Stimulated activated CD4-positive, alpha-beta T cell treated with anti-CD3 and anti-CD28 coated beads, Interleukin-12 subunit alpha, Interleukin-12 subunit beta, amount 100 ng/mL, for 48 hours (primary cell): ENCODE data around the gene YTHDF1.
A peak's percentile ranks its signal among the peaks of the same experiment; 100 is the strongest.
"Not testable (repeated sequence)": the region's sequence is repeated elsewhere in the genome, so short reads cannot be mapped to it uniquely, and the experiment has no call there.

ENCODE experiments used
- DNase-seq, 3 donors: peaks; one replicate each; pipeline ENCODE4 v3.0.0-alpha.2; 2020; ENCODE audit warnings: low read depth in 2 of 3, low spot score in 1 of 3

The YTHDF1 gene

DNA sequence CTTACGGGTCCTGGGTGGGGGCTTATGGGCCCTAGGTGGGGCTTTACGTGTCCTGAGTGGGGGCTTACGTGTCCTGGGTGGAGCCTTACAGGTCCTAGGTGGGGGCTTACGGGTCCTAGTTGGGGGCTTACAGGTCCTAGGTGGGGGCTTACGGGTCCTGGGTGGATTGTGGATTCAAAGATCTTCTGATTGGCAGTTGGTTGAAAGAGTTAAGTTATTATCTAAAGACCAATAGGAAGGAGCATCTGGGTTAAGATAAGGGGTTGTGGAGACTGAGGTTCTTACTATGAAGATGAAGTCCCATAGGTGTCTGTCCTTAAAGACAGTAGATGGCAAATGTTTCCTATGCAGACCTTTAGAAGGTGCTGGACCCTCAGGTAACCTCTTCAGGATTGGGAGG, 11.3 kb upstream of the YTHDF1 start:
- DNase-seq, result no peak

DNA sequence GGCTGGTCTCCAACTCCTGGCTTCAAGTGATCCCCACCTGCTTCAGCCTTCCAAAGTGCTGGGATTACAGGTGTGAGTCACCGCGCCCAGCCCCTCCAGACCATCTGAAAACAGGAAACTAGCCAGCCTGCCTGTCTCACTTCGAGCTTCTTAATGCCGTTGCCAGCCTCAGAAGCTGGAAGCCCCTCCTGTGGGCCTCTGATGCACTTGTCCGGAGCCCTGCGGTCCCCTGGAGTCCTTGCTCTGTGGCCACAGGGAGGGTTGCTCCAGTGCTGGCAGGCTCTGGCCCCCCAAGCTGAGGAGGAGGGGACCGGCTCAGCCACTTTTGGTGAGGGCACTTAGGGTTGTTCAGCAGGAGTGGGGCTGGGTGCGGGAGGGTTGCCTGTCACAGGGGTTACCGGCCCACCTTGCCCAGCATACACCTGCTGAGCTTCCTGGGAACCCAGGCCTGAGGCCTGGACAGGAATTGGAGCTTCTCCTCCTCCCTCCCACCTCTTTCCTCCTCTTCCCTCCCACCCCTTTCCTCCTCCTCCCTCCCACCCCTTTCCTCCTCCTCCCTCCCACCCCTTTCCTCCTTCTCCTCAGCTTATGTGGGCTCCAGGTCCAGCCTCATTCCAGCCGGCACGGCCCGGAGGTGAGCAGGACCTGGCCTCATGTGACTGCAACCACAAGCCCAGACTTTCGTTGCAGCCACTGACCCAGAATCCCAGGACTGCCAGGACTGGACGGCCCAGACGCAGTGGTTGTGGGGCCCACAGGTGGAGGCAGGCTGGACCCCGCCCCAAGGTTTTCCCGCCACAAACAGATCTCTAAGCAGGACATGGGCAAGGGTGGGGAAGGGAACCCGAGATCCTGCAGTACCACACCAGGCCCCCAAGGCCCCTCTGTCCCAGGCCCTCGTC, 10.4 kb upstream of the YTHDF1 start:
- no peak for DNase-seq

DNA sequence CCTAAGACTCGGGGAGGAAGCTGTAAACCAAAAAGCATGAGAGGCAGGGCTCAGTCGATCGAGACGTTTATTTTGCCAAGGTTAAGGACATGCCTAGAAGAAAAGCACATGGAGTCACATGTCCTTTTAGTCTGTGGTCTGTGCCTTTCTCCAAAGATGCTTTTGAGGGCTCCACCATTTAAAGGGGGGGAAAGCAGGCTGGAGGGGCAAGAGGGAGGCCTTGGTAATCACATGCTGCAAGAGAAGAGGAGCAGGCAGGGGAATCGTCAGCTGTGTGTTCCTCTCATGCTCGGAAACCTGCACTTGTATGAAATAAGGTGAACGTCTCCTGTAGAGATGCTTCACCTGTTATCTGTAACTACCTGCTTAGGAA, 9.1 kb upstream of the YTHDF1 start:
- no peak for DNase-seq

DNA sequence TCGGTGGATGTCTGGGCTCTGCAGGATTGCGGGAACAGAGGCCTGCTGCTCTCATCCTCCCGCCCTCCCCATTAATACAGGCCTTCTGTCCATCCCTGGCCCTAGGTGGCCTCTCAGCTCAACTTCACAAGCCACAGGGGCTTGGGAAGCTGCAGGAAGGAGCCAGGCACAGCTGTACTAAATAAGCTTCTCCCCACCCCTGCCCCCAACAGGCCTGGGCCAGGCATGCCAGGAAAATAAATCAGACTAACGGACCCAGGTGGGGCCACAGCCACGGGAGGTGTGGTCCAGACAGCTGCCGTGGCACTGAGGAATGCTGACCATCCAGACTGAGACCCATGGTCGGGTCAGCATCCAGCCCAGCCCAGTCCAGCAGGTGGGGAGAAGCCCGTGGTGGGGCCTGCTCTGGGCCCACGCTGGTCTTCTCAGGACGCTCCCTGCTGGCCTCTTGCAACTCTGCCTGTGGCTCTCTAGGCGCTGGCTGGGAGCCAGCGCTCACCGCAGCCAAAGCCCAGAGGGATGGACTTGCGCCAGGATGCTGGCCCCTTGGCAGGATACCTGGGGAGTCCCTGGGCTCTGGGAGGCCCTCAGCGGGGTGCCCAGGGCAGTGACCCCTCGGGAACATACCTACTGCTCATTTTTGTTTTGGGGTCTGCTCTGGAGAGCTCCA, 8.6 kb upstream of the YTHDF1 start:
- no peak for DNase-seq

DNA sequence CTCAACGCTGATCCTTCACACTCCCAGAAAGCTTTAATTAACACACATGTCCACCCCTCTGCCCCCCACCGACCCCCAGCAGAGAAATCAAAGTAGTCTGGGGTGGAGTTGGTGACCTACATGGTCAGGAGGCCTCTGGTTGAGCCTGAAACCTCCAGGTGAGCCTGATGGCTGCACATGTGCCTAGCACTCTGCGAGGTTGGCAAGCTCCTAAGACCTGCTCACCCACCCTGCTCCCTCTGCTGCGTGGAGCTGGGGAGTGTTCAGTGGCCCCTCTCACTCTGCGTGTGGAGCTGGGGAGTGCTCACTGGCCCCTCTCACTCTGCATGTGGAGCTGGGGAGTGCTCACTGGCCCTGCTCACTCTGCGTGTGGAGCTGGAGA, 7.9 kb upstream of the YTHDF1 start:
- no peak for DNase-seq

DNA sequence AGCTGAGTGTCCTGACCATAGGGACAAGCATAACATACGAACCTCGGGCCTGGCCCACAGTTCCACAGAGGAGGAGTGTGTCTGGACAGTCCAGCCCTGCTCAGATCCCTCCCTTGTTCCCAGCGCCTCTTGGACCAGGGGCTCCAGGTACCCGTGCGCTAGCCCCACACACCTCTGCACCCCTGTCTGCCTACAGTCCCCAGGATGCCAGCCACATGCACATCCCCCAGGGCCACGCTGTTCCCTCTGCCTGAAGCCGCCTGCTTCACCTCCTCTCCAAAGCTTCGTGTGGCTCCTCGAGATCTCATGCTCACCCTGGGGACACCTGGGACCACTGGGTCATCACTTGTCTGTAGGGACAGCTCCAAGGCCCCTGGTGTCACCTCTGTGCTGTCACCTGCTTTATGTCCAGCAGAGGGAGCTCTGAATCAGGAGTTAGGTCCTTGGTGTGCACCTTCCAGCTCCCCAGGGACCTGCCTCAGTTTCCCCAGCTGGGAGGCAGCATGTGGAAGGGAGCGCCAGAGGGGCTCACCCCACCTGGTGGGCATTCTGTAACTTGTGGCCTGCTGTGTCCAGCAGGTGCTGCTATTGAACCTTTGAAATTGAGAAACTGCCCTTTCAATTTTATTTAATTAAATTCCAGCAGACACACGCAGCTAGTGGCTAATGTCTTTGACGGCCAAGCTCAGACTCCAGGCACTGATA, 7.3 kb upstream of the YTHDF1 start:
- DNase-seq, result peak in 1 of 3 donors; percentile 40

DNA sequence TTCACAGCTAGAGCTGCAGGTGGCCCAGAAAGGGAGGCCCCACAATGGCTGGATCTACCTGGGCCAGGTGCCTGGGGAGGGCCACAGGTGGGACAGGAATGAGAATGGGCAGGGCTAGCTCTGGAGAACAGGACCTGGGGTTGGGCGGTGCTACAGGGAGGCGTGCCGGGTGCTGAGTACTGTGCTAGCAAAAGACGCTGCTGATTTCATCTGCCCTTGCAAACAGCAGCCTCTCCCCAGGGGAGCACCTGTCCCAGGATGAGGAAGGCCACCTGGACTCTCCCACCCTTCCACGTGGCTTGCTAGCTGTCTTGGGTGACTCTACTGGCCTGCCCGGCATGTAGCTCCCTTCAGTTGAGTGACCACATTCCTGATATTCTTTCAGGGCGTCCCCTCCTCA, 6.6 kb upstream of the YTHDF1 start:
- DNase-seq, result no peak

DNA sequence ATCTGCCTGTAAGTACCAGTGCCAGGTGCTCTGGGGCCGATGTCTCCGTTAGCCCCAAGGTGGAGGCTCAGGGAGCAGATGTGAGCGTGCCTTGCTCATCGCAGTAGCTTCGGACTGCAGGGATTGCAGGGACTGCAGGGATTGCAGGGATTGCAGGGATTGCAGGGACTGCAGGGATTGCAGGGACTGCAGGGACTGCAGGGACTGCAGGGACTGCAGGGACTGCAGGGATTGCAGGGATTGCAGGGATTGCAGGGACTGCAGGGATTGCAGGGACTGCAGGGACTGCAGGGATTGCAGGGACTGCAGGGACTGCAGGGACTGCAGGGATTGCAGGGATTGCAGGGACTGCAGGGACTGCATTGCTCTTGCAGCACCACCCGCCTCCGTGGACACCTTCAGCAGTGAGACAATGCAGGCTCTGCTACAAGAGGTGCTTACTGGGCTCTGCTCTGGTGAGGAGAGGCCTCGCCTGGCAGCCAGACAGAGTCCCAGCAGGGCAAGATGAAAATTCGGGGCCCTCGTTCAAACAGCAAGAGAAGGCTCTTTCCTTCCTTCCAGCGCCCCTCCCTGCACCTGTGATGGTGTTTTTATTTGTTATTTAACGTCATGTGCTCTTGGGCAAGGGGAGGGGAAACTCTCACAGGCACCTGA, 5.6 kb upstream of the YTHDF1 start:
- DNase-seq, result not testable (repeated sequence)

DNA sequence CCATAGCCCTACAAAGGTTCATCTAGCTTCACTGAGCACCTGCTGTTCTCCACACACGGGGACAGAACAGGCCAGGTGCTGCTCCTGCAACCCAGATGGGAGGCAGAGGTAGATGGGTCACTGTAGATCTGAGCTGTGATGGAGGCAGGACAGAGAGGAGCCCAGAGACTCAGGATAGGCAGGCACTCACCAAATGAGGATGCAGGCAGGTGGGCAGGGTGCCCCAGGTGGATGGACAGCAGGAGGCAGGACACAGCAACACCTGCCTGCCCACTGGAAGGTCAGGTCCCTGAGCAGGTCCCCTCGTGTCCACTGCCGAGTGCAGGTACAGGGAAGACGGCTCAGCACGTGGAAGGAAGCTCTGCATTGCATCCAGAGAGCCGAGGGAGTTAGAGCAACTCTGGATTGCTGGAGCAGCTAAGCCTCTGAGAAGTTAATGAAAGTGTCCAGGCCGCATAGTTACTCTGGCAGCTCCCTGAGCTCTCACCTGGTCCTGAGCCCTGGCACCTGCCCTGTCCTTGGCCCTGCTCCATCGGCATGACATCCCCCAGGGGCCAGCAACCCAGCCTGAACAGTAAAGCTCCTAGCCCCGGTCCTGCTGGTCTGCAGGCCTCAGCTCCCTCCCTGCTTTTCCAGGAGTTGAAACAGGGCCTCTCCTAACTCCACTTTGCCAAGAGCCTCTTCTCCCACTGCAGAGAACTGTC, 4.9 kb upstream of the YTHDF1 start:
- DNase-seq, result no peak

DNA sequence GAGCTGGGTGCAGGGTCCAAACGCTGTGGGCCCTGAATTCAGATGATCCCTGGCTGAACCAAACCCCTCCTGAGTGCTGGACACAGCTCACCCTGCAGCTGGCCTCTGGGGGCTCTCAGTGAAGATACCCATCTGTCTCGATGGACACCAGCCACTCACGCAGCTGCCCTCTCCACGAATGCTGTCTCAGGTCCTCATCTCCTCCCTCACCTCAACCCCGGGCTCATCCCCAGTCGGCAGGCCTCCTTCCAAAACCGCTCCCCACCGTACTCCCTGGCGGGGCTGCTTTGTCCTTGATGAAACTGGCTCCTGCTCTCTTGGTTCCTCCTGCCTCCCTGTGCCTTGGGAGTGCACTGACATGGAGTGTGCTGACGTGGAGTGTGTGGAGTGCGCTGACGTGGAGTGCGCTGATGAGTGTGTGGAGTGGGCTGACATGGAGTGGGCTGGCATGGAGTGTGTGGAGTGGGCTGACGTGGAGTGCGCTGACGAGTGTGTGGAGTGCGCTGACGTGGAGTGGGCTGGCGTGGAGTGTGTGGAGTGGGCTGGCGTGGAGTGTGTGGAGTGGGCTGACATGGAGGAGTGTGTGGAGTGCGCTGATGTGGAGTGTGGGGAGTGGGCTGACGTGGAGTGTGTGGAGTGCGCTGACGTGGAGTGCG, 4.1 kb upstream of the YTHDF1 start:
- DNase-seq, result no peak

DNA sequence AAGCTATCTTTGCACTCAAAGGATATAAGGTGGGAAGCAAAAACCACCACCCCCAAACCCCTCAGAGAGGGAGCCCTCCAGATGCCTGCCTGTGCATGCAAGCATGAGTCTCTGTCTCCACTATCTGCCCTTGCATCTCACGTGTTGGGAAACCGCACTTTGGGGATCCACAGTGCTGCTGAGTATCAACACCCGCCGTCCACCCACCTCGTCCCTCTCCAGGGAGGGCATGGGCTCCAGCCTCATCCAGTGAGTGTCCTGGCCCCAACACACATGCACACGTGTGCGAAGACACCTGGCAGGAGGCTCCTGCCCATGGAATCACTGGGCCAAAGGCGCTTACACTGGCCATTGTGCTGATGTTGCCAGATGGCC, 3.5 kb upstream of the YTHDF1 start:
- no peak for DNase-seq

DNA sequence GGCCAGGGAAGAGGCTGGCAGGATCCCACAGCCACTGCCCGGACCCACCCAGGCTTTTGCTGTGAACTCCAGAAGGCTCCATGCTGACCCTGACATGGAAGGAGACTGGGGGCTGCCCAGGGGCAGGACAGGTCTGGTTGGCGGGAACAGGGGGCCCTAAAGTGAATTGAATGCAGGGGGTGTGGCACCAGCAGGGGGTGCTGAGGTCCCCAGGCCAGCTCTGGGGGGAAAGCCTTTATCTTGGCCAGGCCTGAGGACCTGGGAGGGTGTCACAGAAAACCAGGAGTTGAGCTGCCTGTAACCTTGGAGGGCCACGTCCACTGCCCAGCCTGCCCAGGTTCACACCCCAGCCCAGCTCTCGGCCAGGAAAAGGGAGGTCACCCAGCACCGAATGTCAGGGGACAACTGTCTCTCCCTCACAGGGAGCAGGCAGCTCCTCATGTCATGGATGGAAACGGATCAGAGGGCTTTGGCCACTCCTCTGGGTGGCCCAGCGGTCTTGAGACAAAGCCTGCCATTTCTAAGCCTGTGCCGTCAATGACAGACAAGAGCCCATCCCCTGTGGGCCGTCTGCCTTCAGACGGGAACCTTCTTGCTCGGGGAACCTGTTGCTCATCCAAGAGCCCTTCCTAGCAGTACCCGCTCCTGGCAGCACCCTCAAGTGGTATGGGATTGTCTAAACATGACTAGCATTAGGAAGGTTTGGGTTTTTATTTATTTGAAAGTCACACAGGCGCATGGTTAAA, 2.9 kb upstream of the YTHDF1 start:
- DNase-seq, result no peak

DNA sequence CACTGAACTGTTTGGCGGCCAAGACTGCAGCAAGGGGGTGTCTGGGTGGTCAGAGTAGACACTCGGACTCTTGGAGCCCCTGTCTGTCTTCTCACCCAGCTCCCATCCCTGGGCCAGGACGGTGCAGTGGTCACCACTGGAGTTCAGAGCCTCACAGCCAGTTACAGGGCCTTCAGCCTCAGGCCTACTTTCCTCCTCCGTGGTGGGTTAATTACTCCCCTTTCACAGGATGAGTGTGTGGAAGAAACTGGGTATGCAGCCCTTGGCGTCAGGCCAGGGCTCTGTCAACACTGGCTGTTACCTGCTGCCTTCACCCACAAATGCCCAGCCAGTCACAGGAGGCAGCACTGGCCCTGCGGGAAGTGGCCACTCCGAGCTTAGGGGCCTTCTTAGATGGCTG, 1.8 kb upstream of the YTHDF1 start:
- DNase-seq, result no peak

DNA sequence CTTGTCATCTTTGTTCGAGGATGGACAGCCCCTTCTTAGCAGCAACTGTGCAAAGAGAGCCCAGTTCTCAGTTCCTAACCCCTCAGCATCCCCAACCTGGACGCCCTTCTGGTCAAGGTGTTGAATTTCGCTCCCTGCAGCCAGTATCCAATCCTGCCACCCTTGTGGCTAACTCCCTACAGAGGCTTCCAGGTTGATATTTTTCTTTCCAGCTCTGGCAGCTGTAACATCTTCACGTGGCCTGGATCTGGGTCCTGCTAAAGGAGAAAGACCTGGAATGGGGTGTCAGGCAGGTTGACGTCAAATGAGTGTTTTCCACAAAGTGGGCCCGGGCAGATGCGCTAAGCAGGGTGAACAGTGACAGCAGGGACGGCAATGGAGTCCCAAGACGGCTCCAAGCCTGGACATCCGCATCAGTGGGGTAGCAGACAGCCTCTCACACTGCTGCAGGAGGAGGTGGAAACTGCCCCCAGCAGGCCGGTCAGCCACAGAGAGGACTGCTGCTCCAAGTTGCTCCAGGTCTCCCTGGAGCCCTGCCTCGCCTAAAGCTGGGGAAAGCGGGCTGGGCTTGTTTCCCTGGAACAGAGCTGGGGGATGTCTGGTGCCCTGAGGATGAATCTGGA, 1.0 kb upstream of the YTHDF1 start:
- DNase-seq, result no peak

DNA sequence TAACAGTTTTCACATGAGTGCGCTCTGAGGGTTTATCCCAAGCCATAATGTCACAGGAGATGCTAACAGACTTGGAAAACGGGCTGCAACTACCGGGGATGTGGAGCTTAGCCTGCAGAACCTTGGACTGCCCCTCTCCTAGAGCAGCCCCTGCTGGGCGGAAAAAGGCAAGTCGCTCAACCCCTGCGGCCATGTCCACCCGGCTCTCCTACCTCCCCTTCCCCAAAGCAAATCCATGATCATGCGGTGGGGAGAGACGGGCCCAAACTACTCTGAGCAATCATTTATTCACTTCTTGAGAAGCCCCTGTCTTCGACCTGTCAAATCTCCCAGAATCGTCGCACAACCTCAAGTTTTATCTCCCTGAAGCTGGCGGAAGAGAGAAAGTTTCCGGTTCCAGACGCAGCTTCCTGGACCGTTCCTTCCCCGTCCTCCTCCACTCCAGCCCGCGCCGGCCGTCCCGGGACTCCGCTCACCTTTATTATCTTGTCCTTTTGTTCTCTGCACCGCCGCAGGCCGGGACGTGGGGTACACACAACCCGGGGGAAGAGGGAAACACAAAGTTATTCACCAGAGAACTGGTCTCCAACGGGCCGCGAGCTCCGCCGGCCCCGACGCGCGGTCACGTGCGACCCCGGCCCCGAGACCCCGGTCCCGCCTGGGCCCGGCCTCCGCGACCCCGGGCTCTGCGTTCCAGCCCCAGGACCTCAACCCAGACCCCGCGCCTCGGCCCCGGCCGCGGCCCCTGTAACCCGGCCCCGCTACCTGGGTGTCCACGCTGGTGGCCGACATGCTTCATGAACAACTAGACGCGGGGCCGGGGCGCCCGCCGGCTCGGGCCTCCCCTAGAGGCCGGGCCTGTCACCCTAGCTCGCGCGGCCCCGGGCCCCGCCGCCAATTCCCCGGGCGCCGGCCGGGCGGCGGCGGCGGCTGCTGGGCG, 560 bp downstream of the YTHDF1 start:
- DNase-seq, result no peak

DNA sequence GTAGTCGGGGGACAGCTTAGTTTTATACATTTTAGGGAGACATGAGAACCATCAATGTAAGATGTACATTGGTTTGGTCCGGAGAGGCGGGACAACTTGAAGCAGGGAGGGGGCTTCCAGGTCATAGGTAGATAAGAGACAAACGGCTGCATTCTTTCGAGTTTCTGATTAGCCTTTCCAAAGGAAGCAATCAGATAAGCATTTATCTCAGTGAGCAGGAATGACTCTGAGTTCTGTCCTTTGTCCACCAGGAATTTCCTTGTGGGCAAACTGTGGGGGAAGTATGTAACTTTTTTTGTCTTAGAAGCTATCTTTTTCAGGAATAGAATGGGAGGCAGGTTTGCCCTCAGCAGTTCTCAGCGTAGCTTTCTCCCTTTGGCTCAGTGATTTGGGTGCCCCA, 1.4 kb downstream of the YTHDF1 start:
- no peak for DNase-seq

DNA sequence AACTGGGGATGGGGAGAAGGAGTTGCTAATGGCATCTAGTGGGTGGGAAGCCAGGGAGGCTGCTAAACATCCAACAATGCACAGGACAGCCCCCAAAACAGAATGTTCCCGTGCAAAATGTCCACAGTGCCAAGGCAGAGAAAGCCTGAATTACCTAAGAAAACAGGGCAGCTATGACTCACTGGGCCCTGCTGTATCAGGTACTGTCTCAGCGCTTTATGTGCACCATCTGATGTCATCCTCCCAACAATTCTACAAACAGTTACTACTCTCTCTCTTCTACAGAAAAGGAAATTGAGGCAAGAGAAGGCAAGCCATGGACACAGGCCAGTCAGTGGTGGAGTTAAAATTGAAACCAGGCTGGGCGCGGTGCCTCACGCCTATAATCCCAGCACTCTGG, 3.1 kb downstream of the YTHDF1 start:
- DNase-seq, result no peak

DNA sequence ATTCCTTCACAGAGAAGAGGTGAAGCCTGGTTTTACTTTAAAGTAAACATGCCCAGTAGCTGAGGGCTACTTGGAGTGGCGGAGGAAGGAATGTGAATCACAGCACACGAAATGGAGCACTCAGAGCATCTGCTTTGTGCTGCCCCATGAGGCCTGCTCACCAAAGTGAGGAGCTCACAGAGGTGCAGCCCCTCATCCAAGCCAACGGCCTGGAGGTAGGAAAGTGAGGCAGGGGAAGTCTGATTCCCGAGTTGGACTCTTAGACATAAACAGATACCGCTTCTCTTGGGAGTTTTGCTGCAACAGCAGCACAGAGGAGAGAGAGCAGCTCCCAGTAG, 3.6 kb downstream of the YTHDF1 start:
- no peak for DNase-seq
